Measurements from ENCODE around the gene ZNF846. TPM values are rescaled to one million over a fixed set of nuclear protein-coding genes. Genes with fewer than 3 reads are reported as not detected.

The ZNF846 gene
- polyA plus RNA-seq, 1 of the 3 experiments (the other 2 are of a cell fraction): 6.7 TPM

DNA sequence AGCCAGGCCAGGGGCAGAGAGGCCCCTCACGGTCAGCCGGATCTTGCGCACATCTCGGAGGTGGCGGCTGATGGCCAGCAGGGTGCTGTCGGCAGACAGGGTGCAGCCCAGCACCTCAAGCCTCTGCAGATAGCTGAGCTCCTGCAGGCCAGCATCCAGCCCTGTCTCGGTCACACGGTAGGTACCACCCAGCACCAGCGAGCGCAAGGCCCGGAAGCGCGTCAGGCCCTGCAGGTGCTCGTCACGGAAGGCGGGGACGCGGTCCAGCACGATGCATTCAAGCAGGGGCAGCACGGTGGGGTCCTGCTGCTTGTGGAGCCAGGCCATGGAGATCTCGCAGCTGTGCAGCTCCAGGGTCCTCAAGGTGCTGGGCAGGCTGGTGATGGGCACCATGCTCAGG, 42.6 kb upstream of the ZNF846 start:
- Histone ChIP-seq H3K4me3 (ENCODE audit: low read depth in 2 of 2, low read length in 1 of 2) (no peak overlapping the region), H3K27me3 (ENCODE audit: insufficient read depth) (no peaks in the 10 kb centered on the region), H3K79me2 (ENCODE audit: insufficient read depth) (peaks cover 46% of the 10 kb centered on the region), H3K27ac (ENCODE audit: low read depth in 2 of 2, low read length in 1 of 2) (no peak overlapping the region), H3K4me2 (no peak overlapping the region), H3K9ac (no peak overlapping the region), H2AFZ (ENCODE audit: low read depth) (no peak overlapping the region), H3K36me3 (replicated peaks in 1 of 2; ENCODE audit: control insufficient read depth in 1 of 2, insufficient read depth in 2 of 2, low read length in 1 of 2) (peaks cover 15 to 24% of the 10 kb centered on the region in 2 experiments), H4K20me1 (ENCODE audit: insufficient read depth) (no peaks in the 10 kb centered on the region), H3K9me3 (no peaks in the 10 kb centered on the region), H3F3A (replicated peaks; ENCODE audit: insufficient read depth) (no peaks in the 10 kb centered on the region), H3K9me2 (no peaks in the 10 kb centered on the region), H3K4me1 (ENCODE audit: control insufficient read depth in 1 of 2, insufficient read depth in 2 of 2, low read depth in 1 of 2, low read length in 1 of 2) (no peaks in the 10 kb centered on the region)
- ChIA-PET POLR2A (no interaction called here), CTCF (interaction anchor here (1.2 kb wide), 1 partner anchor 15 kb away, joined by 6 read pairs; no protein-coding TSS in a partner anchor)
- WGBS (ENCODE audit: low lambda C conversion rate): 98% methylated on average over 16 of the region's 21 CpGs
- TF ChIP-seq CHD2 (IDR thresholded peaks at IDR 0.05; ENCODE audit: low read length, partially characterized antibody): no peak
- TF ChIP-seq FOXM1 (IDR thresholded peaks at IDR 0.05; ENCODE audit: low read depth): no peak
- TF ChIP-seq SIN3A (IDR thresholded peaks at IDR 0.05; ENCODE audit: borderline replicate concordance, low read depth, low read length): no peak
- no peak for TF ChIP-seq JUND (IDR thresholded peaks at IDR 0.05)
- TF ChIP-seq TCF12 (IDR thresholded peaks at IDR 0.05): no peak
- no peak for TF ChIP-seq USF1 (IDR thresholded peaks at IDR 0.05; ENCODE audit: borderline replicate concordance, low read depth)
- TF ChIP-seq PBX3 (IDR thresholded peaks at IDR 0.05): no peak
- no peak for TF ChIP-seq RFX5 (IDR thresholded peaks at IDR 0.05; ENCODE audit: low read length)
- no peak for TF ChIP-seq NFIC (IDR thresholded peaks at IDR 0.05; ENCODE audit: borderline replicate concordance)
- no peak for TF ChIP-seq GATA2 (CRISPR knock-in tag; IDR thresholded peaks at IDR 0.05)
- no peak for TF ChIP-seq GABPA (IDR thresholded peaks at IDR 0.05; ENCODE audit: low read depth)
- TF ChIP-seq NRF1 (IDR thresholded peaks at IDR 0.05; ENCODE audit: low read depth, low read length): no peak
- no peak for TF ChIP-seq FOSL2 (IDR thresholded peaks at IDR 0.05; ENCODE audit: borderline replicate concordance, low read depth)
- DNase-seq: no peak

DNA sequence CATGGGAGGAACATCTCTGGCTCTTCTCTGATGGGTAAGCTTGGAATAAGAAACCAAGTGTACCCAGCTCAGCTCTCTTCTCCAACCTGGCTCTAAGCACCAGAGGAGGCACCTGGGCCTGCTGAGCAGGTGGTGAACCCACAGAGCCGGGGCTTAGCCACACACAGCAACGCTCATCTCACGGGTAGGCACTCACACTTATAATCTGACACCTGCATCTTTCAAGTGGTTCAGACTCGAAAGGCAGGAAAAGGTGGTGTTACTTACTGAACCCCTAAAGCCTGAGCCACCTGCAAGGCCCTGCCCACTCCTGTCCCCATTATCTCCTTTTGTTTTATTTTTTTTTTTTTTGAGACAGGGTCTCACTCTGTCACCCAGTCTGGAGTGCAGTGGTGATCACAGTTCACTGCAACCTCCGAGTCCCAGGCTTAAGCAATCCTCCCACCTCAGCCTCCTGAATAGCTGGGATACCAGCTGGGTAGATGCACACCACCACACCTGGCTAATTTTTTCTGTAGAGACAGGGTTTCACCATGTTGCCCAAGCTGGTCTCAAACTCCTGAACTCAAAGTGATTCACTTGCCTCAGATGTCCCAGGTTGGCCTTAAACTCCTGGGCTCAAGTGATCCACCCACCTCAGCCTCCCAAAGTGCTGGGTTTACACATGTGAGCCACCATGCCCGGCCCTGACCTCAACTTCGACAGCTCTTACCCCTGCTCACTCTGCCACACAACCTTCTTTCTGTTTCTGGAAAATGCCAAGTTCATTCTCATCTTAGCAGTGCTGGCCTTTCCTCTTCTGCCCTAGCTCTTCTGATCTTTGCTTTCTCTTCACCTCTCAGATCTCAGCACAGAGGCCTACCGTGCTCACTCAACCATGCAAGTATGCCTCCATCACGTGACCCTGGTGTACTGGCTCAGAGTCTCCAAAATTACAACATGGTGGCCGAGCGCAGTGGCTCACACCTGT, 40.6 kb upstream of the ZNF846 start:
- ChIA-PET CTCF (interaction anchor here (2.2 kb wide), 1 partner anchor 13 kb away, joined by 9 read pairs; no protein-coding TSS in a partner anchor), POLR2A (no interaction called here)
- no peaks in the 10 kb centered on the region for H4K20me1 ChIP-seq (ENCODE audit: insufficient read depth)
- peaks cover 15 to 18% of the 10 kb centered on the region in 2 experiments for H3K36me3 ChIP-seq (replicated peaks in 1 of 2; ENCODE audit: control insufficient read depth in 1 of 2, insufficient read depth in 2 of 2, low read length in 1 of 2)
- H3K4me1 ChIP-seq (ENCODE audit: control insufficient read depth in 1 of 2, insufficient read depth in 2 of 2, low read depth in 1 of 2, low read length in 1 of 2): no peaks in the 10 kb centered on the region
- DNase-seq: no peak
- H3K27ac ChIP-seq (ENCODE audit: low read depth in 2 of 2, low read length in 1 of 2): no peak overlapping the region
- no peak overlapping the region for H3K9ac ChIP-seq
- H3K79me2 ChIP-seq (ENCODE audit: insufficient read depth): peaks cover 27% of the 10 kb centered on the region
- TF ChIP-seq FOSL2 (IDR thresholded peaks at IDR 0.05; ENCODE audit: borderline replicate concordance, low read depth): no peak
- TF ChIP-seq YY1 (IDR thresholded peaks at IDR 0.05; ENCODE audit: low read depth): no peak
- no peak for TF ChIP-seq FOXM1 (IDR thresholded peaks at IDR 0.05; ENCODE audit: low read depth)
- TF ChIP-seq, protein P1, sequence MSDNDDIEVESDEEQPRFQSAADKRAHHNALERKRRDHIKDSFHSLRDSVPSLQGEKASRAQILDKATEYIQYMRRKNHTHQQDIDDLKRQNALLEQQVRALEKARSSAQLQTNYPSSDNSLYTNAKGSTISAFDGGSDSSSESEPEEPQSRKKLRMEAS (IDR thresholded peaks at IDR 0.05; ENCODE audit: low read depth): no peak
- no peak for TF ChIP-seq GATA2 (CRISPR knock-in tag; IDR thresholded peaks at IDR 0.05)
- no peak for TF ChIP-seq NFIC (IDR thresholded peaks at IDR 0.05; ENCODE audit: borderline replicate concordance)
- no peak for TF ChIP-seq MEF2A (IDR thresholded peaks at IDR 0.05; ENCODE audit: borderline replicate concordance, low read depth)
- no peak for TF ChIP-seq SIN3A (IDR thresholded peaks at IDR 0.05; ENCODE audit: borderline replicate concordance, low read depth, low read length)
- no peak for TF ChIP-seq TCF12 (IDR thresholded peaks at IDR 0.05)
- TF ChIP-seq ZBTB33 (IDR thresholded peaks at IDR 0.05; ENCODE audit: borderline replicate concordance, low read depth): no peak
- TF ChIP-seq MXI1 (IDR thresholded peaks at IDR 0.05; ENCODE audit: low read depth, low read length): no peak
- no peaks in the 10 kb centered on the region for H3K9me2 ChIP-seq
- no peak overlapping the region for H3K4me3 ChIP-seq (ENCODE audit: low read depth in 2 of 2, low read length in 1 of 2)
- no peaks in the 10 kb centered on the region for H3F3A ChIP-seq (replicated peaks; ENCODE audit: insufficient read depth)
- no peak overlapping the region for H2AFZ ChIP-seq (ENCODE audit: low read depth)
- no peaks in the 10 kb centered on the region for H3K27me3 ChIP-seq (ENCODE audit: insufficient read depth)
- no peaks in the 10 kb centered on the region for H3K9me3 ChIP-seq
- H3K4me2 ChIP-seq: no peak overlapping the region
- 89% methylated on average over 11 of the region's 11 CpGs for WGBS (ENCODE audit: low lambda C conversion rate)

Data from SK-N-SH (cell line).